GM23338 (cell line): ENCODE measurements around the gene PSORS1C1. TPM values are rescaled to one million over a fixed set of nuclear protein-coding genes. Genes with fewer than 3 reads are reported as not detected.

ENCODE experiments used
- ATAC-seq: fragments of 200-7000 bp; cut with Tn5 transposase; 3 replicates; pipeline ENCODE4 v1.9.1; 2020
- DNase-seq: peaks from one replicate; pipeline ENCODE4 v3.0.0-alpha.2; 2015; ENCODE audit warnings: low spot score
- H2AFZ ChIP-seq: fragments of 200-600 bp; sonication (generic); 2 replicates; pipeline ENCODE4 v1.8.0; 2016; ENCODE audit warnings: antibody characterized with exemption, mild to moderate bottlenecking, moderate library complexity
- H3F3A ChIP-seq: fragments of 200-600 bp; sonication (generic); replicated peaks from 2 replicates; pipeline ENCODE4 v1.8.0; 2017; ENCODE audit warnings: antibody characterized with exemption, mixed run types, low read depth
- H3K27ac ChIP-seq: fragments of 200-600 bp; sonication (generic); 2 replicates; pipeline ENCODE4 v1.6.1; 2016; ENCODE audit warnings: low read depth
- H3K27me3 ChIP-seq: fragments of 200-600 bp; sonication (generic); 2 replicates; pipeline ENCODE4 v1.8.0; 2016; ENCODE audit warnings: mild to moderate bottlenecking, mixed run types, moderate library complexity; ENCODE audit not compliant: insufficient read depth
- H3K36me3 ChIP-seq: fragments of 200-600 bp; sonication (generic); 2 replicates; pipeline ENCODE4 v1.8.0; 2016; ENCODE audit warnings: mild to moderate bottlenecking; ENCODE audit not compliant: insufficient read depth
- H3K4me1 ChIP-seq: fragments of 200-600 bp; sonication (generic); 2 replicates; pipeline ENCODE4 v1.8.0; 2016; ENCODE audit warnings: mild to moderate bottlenecking, moderate library complexity; ENCODE audit not compliant: insufficient read depth
- H3K4me2 ChIP-seq: fragments of 200-600 bp; sonication (generic); 2 replicates; pipeline ENCODE4 v1.7.1; 2017; ENCODE audit warnings: mixed run types
- H3K4me3 ChIP-seq: fragments of 200-600 bp; sonication (generic); 2 replicates; pipeline ENCODE4 v1.6.1; 2016; ENCODE audit warnings: mixed run types
- H3K79me2 ChIP-seq: fragments of 200-600 bp; sonication (generic); replicated peaks from 2 replicates; pipeline ENCODE4 v1.8.0; 2017; ENCODE audit warnings: mild to moderate bottlenecking; ENCODE audit not compliant: insufficient read depth
- H3K9me2 ChIP-seq: fragments of 200-600 bp; sonication (generic); 2 replicates; pipeline ENCODE4 v1.8.0; 2017; ENCODE audit not compliant: insufficient read depth
- H4K20me1 ChIP-seq: fragments of 200-600 bp; sonication (generic); replicated peaks from 2 replicates; pipeline ENCODE4 v1.8.0; 2017; ENCODE audit warnings: mild to moderate bottlenecking; ENCODE audit not compliant: insufficient read depth
- H3K27ac Mint-ChIP-seq: 2 replicates; pipeline ENCODE4 v1.8.0; 2020; ENCODE audit warnings: inconsistent platforms, mild to moderate bottlenecking, moderate library complexity, mixed read lengths
- H3K27me3 Mint-ChIP-seq: 3 replicates; pipeline ENCODE4 v1.8.0; 2022; ENCODE audit warnings: low read depth, mild to moderate bottlenecking, moderate library complexity, mixed read lengths, inconsistent platforms; ENCODE audit not compliant: insufficient read depth, poor library complexity
- H3K36me3 Mint-ChIP-seq: 3 replicates; pipeline ENCODE4 v1.8.0; 2021; ENCODE audit warnings: low read depth, mild to moderate bottlenecking, inconsistent platforms, moderate library complexity, mixed read lengths
- H3K4me1 Mint-ChIP-seq: 3 replicates; pipeline ENCODE4 v1.8.0; 2020; ENCODE audit warnings: mild to moderate bottlenecking, inconsistent platforms, mixed read lengths
- H3K4me3 Mint-ChIP-seq: 3 replicates; pipeline ENCODE4 v1.8.0; 2021; ENCODE audit warnings: moderate library complexity, mild to moderate bottlenecking, inconsistent platforms, mixed read lengths
- H3K9me3 Mint-ChIP-seq: 3 replicates; pipeline ENCODE4 v1.8.0; 2020; ENCODE audit warnings: moderate library complexity, mild to moderate bottlenecking, inconsistent platforms, mixed read lengths
- CREB1 ChIP-seq: fragments of 250-450 bp; sonication (Bioruptor Pico); IDR thresholded peaks from 2 replicates; pipeline ENCODE4 v1.5.0; 2020; ENCODE audit warnings: low read depth, mild to moderate bottlenecking, moderate library complexity
- ETS1 ChIP-seq: IDR thresholded peaks from 2 replicates; pipeline ENCODE4 v1.6.1; 2016; ENCODE audit warnings: antibody characterized with exemption
- NANOG ChIP-seq: IDR thresholded peaks from 2 replicates; pipeline ENCODE4 v1.6.1; 2016; ENCODE audit warnings: antibody characterized with exemption, borderline replicate concordance
- STAT1 ChIP-seq: IDR thresholded peaks from one replicate; pipeline ENCODE4 v1.6.1; 2016; ENCODE audit warnings: antibody characterized with exemption; ENCODE audit not compliant: unreplicated experiment
- ZNF114 ChIP-seq: fragments of 250-450 bp; sonication (Bioruptor Pico); IDR thresholded peaks from 2 replicates; pipeline ENCODE4 v1.5.0; 2020; ENCODE audit warnings: mild to moderate bottlenecking, moderate library complexity
- ZNF331 ChIP-seq: fragments of 250-450 bp; sonication (Bioruptor Pico); IDR thresholded peaks from 2 replicates; pipeline ENCODE4 v1.5.0; 2020; ENCODE audit warnings: low read depth, mild to moderate bottlenecking, moderate library complexity
- polyA plus RNA-seq: library from polyadenylated mRNA; unstranded; fragments of >200 nt; fragmentation: Nextera tagmentation; extraction: Ambion mirVana; gene quantifications from 2 replicates; pipeline ENCODE4 v1.2.1, GENCODE V29; 2016
- total RNA-seq: library from RNA; depleted of rRNA; stranded (reverse); fragments of >200 nt; shearing (Covaris generic); gene quantifications from 2 replicates; pipeline ENCODE4 v1.2.3, GENCODE V29; 2014
- TF ChIP-seq, protein P1 (sequence below): fragments of 250-450 bp; sonication (Bioruptor Pico); IDR thresholded peaks from 2 replicates; pipeline ENCODE4 v1.5.0; 2020; ENCODE audit warnings: mild to moderate bottlenecking, moderate library complexity

The PSORS1C1 gene
- total and polyA plus RNA-seq, 2 experiments from 2014 or later: not detected

GRCh38 chr6:31112478-31112877 lies 2.1 kb upstream of the PSORS1C1 start, which contains the start of gene C6orf15 (continued):
- TF ChIP-seq, protein P1, sequence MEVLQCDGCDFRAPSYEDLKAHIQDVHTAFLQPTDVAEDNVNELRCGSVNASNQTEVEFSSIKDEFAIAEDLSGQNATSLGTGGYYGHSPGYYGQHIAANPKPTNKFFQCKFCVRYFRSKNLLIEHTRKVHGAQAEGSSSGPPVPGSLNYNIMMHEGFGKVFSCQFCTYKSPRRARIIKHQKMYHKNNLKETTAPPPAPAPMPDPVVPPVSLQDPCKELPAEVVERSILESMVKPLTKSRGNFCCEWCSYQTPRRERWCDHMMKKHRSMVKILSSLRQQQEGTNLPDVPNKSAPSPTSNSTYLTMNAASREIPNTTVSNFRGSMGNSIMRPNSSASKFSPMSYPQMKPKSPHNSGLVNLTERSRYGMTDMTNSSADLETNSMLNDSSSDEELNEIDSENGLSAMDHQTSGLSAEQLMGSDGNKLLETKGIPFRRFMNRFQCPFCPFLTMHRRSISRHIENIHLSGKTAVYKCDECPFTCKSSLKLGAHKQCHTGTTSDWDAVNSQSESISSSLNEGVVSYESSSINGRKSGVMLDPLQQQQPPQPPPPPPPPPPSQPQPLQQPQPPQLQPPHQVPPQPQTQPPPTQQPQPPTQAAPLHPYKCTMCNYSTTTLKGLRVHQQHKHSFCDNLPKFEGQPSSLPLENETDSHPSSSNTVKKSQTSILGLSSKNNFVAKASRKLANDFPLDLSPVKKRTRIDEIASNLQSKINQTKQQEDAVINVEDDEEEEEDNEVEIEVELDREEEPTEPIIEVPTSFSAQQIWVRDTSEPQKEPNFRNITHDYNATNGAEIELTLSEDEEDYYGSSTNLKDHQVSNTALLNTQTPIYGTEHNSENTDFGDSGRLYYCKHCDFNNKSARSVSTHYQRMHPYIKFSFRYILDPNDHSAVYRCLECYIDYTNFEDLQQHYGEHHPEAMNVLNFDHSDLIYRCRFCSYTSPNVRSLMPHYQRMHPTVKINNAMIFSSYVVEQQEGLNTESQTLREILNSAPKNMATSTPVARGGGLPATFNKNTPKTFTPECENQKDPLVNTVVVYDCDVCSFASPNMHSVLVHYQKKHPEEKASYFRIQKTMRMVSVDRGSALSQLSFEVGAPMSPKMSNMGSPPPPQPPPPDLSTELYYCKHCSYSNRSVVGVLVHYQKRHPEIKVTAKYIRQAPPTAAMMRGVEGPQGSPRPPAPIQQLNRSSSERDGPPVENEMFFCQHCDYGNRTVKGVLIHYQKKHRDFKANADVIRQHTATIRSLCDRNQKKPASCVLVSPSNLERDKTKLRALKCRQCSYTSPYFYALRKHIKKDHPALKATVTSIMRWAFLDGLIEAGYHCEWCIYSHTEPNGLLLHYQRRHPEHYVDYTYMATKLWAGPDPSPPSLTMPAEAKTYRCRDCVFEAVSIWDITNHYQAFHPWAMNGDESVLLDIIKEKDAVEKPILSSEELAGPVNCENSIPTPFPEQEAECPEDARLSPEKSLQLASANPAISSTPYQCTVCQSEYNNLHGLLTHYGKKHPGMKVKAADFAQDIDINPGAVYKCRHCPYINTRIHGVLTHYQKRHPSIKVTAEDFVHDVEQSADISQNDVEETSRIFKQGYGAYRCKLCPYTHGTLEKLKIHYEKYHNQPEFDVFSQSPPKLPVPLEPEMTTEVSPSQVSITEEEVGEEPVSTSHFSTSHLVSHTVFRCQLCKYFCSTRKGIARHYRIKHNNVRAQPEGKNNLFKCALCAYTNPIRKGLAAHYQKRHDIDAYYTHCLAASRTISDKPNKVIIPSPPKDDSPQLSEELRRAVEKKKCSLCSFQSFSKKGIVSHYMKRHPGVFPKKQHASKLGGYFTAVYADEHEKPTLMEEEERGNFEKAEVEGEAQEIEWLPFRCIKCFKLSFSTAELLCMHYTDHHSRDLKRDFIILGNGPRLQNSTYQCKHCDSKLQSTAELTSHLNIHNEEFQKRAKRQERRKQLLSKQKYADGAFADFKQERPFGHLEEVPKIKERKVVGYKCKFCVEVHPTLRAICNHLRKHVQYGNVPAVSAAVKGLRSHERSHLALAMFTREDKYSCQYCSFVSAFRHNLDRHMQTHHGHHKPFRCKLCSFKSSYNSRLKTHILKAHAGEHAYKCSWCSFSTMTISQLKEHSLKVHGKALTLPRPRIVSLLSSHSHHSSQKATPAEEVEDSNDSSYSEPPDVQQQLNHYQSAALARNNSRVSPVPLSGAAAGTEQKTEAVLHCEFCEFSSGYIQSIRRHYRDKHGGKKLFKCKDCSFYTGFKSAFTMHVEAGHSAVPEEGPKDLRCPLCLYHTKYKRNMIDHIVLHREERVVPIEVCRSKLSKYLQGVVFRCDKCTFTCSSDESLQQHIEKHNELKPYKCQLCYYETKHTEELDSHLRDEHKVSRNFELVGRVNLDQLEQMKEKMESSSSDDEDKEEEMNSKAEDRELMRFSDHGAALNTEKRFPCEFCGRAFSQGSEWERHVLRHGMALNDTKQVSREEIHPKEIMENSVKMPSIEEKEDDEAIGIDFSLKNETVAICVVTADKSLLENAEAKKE (CRISPR knock-in tag): no peak
- TF ChIP-seq CREB1 (CRISPR knock-in tag) (no peak), NANOG (no peak), ZNF331 (CRISPR knock-in tag) (no peak), ETS1 (no peak), STAT1 (no peak), ZNF114 (no peak)

GRCh38 chr6:31113861-31114540 lies 599 bp upstream of the PSORS1C1 start:
- ATAC-seq (peak; percentile 20), DNase-seq (no peak)
- H4K20me1 ChIP-seq: no peaks in the 10 kb centered on the region
- H3K36me3 Mint-ChIP-seq: no peaks in the 10 kb centered on the region; the same call in 2 of the 3 replicates
- H3K36me3 ChIP-seq: no peaks in the 10 kb centered on the region
- no peak overlapping the region for H3K27ac ChIP-seq
- 0 out of 2 replicates have a peak overlapping the region, but pooled peaks have one; percentile 35 for H3K27ac Mint-ChIP-seq
- no peak overlapping the region for H3K4me3 ChIP-seq
- H3K4me3 Mint-ChIP-seq: no peak overlapping the region
- H3K4me1 ChIP-seq: peaks cover 16% of the 10 kb centered on the region
- H3K4me1 Mint-ChIP-seq: peaks cover 39% of the 10 kb centered on the region
- peaks cover 21% of the 10 kb centered on the region for H3K27me3 Mint-ChIP-seq
- H3K4me2 ChIP-seq: peak overlapping the region; percentile 64
- no peaks in the 10 kb centered on the region for H3F3A ChIP-seq
- no peaks in the 10 kb centered on the region; the same call in 2 of the 3 replicates for H3K9me3 Mint-ChIP-seq
- H3K27me3 ChIP-seq: no peaks in the 10 kb centered on the region
- peak overlapping the region; percentile 45 for H2AFZ ChIP-seq
- H3K79me2 ChIP-seq: no peaks in the 10 kb centered on the region
- H3K9me2 ChIP-seq: peaks cover 7% of the 10 kb centered on the region; the same call in 1 of the 2 replicates
- TF ChIP-seq ETS1 (no peak), CREB1 (CRISPR knock-in tag) (no peak)
